PFSK-1 (cell line): ENCODE results near the gene ST3GAL6.

Source experiments
- FOXP2 ChIP-seq: optimal IDR thresholded peaks from 2 replicates; pipeline ENCODE3; 2011; ENCODE audit warnings: borderline replicate concordance, control low read depth, inconsistent platforms; ENCODE audit not compliant: insufficient read depth; ENCODE audit errors: extremely low read length, extremely low read depth
- POLR2AphosphoS5 ChIP-seq: IDR thresholded peaks from 2 replicates; pipeline ENCODE4 v1.6.1; 2012; ENCODE audit warnings: low read depth, mild to moderate bottlenecking, control low read depth, low read length, moderate library complexity
- SIN3A ChIP-seq: IDR thresholded peaks from 2 replicates; pipeline ENCODE4 v1.6.1; 2012; ENCODE audit warnings: mild to moderate bottlenecking, low read length, moderate library complexity, borderline replicate concordance; ENCODE audit not compliant: insufficient read depth
- TAF1 ChIP-seq: IDR thresholded peaks from 2 replicates; pipeline ENCODE4 v1.6.1; 2012; ENCODE audit warnings: low read length, control low read depth, borderline replicate concordance; ENCODE audit not compliant: insufficient read depth
- TF ChIP-seq, protein P1 (sequence below), 2 experiments: IDR thresholded peaks; 2 replicates each; pipeline versions ENCODE4 v1.6.1 to v1.8.0; 2011 to 2012; ENCODE audit warnings: low read depth in 2 of 2, low read length in 2 of 2, control low read depth in 1 of 2, inconsistent platforms in 1 of 2, mild to moderate bottlenecking in 1 of 2, moderate library complexity in 1 of 2; ENCODE audit not compliant: insufficient read depth in 1 of 2

Gene ST3GAL6

DNA sequence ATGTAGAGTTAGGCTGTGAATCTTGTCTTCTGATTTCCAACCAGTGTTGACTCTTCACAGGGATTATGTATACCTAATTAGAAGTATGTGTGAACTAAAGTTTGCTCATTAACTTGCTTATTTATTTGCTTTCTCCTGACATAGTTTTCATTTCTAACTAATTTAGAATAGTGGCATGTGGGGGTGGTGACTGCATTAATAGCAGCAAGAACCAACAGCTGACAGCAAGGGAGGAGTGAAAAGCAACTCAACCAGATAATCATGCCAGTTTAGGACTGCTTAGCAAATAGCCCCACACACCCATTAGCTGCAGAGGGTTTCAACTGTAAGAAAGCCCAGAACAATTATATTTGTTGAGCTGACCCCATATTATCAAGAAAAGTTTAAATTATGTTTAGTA is 3.8 kb downstream of the ST3GAL6 start:
- TF ChIP-seq, protein P1, sequence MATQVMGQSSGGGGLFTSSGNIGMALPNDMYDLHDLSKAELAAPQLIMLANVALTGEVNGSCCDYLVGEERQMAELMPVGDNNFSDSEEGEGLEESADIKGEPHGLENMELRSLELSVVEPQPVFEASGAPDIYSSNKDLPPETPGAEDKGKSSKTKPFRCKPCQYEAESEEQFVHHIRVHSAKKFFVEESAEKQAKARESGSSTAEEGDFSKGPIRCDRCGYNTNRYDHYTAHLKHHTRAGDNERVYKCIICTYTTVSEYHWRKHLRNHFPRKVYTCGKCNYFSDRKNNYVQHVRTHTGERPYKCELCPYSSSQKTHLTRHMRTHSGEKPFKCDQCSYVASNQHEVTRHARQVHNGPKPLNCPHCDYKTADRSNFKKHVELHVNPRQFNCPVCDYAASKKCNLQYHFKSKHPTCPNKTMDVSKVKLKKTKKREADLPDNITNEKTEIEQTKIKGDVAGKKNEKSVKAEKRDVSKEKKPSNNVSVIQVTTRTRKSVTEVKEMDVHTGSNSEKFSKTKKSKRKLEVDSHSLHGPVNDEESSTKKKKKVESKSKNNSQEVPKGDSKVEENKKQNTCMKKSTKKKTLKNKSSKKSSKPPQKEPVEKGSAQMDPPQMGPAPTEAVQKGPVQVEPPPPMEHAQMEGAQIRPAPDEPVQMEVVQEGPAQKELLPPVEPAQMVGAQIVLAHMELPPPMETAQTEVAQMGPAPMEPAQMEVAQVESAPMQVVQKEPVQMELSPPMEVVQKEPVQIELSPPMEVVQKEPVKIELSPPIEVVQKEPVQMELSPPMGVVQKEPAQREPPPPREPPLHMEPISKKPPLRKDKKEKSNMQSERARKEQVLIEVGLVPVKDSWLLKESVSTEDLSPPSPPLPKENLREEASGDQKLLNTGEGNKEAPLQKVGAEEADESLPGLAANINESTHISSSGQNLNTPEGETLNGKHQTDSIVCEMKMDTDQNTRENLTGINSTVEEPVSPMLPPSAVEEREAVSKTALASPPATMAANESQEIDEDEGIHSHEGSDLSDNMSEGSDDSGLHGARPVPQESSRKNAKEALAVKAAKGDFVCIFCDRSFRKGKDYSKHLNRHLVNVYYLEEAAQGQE (IDR thresholded peaks at IDR 0.05; ENCODE audit: insufficient read depth in 1 of 2, low read depth in 2 of 2, low read length in 2 of 2): no peak
- no peak for TF ChIP-seq TAF1
- no peak for TF ChIP-seq POLR2AphosphoS5
- no peak for TF ChIP-seq FOXP2
- no peak for TF ChIP-seq SIN3A

DNA sequence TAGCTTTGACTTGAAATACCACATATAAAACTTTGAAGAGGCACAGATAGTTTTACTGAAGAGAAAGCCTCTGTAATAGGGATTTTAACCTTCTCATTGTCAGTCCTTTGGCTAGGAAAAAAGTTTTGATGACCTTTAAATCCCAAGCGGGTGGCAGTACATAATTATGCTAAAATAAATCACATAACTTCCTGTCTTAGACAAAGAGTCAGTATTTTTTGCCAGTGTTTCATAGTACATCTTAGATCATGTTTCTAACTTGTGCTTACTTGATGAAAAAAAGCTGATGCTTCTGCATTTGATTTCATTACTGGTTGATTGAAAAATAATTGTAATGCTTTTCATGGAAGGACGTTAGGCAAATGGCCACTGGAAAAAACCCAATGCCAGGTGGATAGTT is 5.8 kb downstream of the ST3GAL6 start:
- TF ChIP-seq, protein P1 (IDR thresholded peaks at IDR 0.05; ENCODE audit: insufficient read depth in 1 of 2, low read depth in 2 of 2, low read length in 2 of 2): no peak
- no peak for TF ChIP-seq POLR2AphosphoS5
- no peak for TF ChIP-seq TAF1
- no peak for TF ChIP-seq FOXP2
- no peak for TF ChIP-seq SIN3A

DNA sequence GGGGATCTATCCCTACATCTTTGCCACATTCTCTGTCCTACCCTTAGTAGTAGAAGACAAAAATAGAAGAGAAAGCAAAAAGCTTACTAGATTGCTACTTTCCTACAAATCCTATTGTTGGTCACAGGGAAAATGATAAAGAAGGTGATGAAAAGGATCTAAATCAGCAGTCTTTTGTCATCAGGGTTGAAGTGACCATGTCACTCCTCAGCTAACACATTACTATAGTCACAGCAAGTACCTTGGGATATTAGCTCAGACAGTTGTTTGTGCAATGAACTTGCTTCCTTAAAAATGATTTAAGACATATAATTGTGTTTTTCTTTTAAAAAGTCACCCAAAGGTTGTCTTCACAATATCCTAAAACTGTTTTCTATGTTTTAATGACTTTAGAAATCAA is 6.3 kb downstream of the ST3GAL6 start:
- TF ChIP-seq POLR2AphosphoS5 (no peak), FOXP2 (no peak), SIN3A (no peak), TAF1 (no peak)
- TF ChIP-seq, protein P1 (IDR thresholded peaks at IDR 0.05; ENCODE audit: insufficient read depth in 1 of 2, low read depth in 2 of 2, low read length in 2 of 2): no peak

DNA sequence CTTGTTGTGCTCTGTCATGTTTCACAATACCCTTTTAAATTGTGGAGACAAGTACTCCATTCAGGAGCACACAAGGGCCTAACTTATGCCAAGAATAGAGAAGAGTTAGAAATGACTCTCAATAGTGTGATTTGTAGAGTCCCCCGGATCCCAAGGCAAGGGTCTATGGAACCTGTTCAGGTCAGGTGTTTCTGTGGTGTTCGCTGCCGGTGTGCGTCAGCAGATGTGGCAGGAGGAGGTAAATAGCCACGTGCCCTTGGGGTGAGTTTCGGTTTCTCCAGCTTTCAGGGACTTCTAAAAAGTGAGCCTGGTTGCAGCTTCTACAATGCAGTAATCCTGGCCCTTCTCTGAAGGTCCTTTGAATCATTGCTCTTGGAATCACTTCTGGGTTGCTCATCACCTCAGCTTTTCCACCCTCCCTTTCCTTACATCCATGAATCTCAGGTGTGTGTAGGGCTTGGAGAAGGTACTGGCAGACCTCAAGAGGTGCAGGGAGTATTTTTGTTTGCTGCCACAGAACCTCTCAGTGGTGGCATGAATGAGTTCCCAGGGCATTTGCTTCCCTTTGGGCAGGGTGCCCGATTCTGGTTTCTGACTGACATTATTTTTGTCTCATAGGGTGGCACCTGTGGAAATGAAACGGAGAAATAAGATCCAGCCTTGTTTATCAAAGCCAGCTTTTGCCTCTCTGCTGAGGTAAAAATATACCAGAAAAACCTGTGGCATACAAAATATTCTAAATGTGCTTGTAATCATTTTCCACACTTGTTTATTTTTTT is 7.3 kb downstream of the ST3GAL6 start:
- no peak for TF ChIP-seq SIN3A
- TF ChIP-seq TAF1: no peak
- no peak for TF ChIP-seq FOXP2
- no peak for TF ChIP-seq POLR2AphosphoS5
- TF ChIP-seq, protein P1 (IDR thresholded peaks at IDR 0.05; ENCODE audit: insufficient read depth in 1 of 2, low read depth in 2 of 2, low read length in 2 of 2): no peak
